K562 (cell line): ENCODE results near the gene RAB17. TPM values are rescaled to one million over a fixed set of nuclear protein-coding genes. Genes with fewer than 3 reads are reported as not detected.

Source experiments
- ATAC-seq: fragments of 200-7000 bp; cut with Tn5 transposase; 3 replicates; pipeline ENCODE4 v1.9.1; 2020; ENCODE audit warnings: moderate library complexity
- BruUV-seq: library from RNA; stranded (reverse); fragments of 400-500 nt; replicated peaks from 2 replicates; lab custom pipeline; 2021; lab: Mats Ljungman, UMichigan
- CTCF ChIA-PET: fragments of 300-600 bp; formaldehyde crosslinking; extraction: SDS; loops from one replicate; lab custom pipeline; 2021; ENCODE audit warnings: low intra/inter-chr PET ratio; lab: Yijun Ruan, JAX
- POLR2A ChIA-PET: fragments of 300-600, 350-650 bp; sonication (Branson Sonifier 250); formaldehyde crosslinking; extraction: SDS; loops from one replicate; lab custom pipeline; 2021; ENCODE audit warnings: antibody characterized with exemption, inconsistent platforms; lab: Yijun Ruan, JAX
- DNase-seq, 4 experiments: peaks; one replicate each; pipeline versions ENCODE4 v3.0.0 to v3.0.0-alpha.2; 2011 to 2018; ENCODE audit warnings: low spot score in 3 of 4, mixed read lengths in 3 of 4; ENCODE audit errors: extremely low read depth in 1 of 4
- FAIRE-seq: peaks from 2 replicates; lab custom pipeline; 2011; peaks lifted over from hg19 to GRCh38; lab: Jason Lieb, UNC
- H2AFZ ChIP-seq: 2 replicates; pipeline ENCODE4 v1.6.0; 2011; ENCODE audit warnings: low read depth, low read length, control low read depth, inconsistent platforms
- H3K27ac ChIP-seq: fragments of 200-600 bp; 3 replicates; pipeline ENCODE4 v1.8.0; 2011; ENCODE audit warnings: low read depth, mild to moderate bottlenecking, control low read depth, inconsistent platforms, low read length, moderate library complexity, mixed read lengths; ENCODE audit errors: extremely low read depth
- H3K27me3 ChIP-seq, 2 experiments: fragments of 300-600 bp in 1 of 2; 2 replicates in 1 of 2; 3 replicates in 1 of 2; pipeline versions ENCODE4 v1.6.0 to v1.8.0; 2011; ENCODE audit warnings: inconsistent platforms in 2 of 2, low read length in 2 of 2, mild to moderate bottlenecking in 1 of 2, mixed read lengths in 1 of 2, moderate library complexity in 1 of 2; ENCODE audit not compliant: control insufficient read depth in 2 of 2, insufficient read depth in 2 of 2
- H3K36me3 ChIP-seq: fragments of 300-600 bp; 3 replicates; pipeline ENCODE4 v1.8.0; 2011; ENCODE audit warnings: mild to moderate bottlenecking, low read length, inconsistent platforms; ENCODE audit not compliant: control insufficient read depth, insufficient read depth
- H3K4me1 ChIP-seq, 2 experiments: fragments of 200-600 bp in 1 of 2; replicated peaks in 1 of 2; 2 replicates in 1 of 2; 3 replicates in 1 of 2; pipeline versions ENCODE4 v1.5.1 to v1.8.0; 2011; ENCODE audit warnings: inconsistent platforms in 2 of 2, low read length in 2 of 2, mild to moderate bottlenecking in 1 of 2, mixed read lengths in 1 of 2, moderate library complexity in 1 of 2; ENCODE audit not compliant: control insufficient read depth in 2 of 2, insufficient read depth in 2 of 2
- H3K4me2 ChIP-seq: 2 replicates; pipeline ENCODE4 v1.6.1; 2011; ENCODE audit warnings: low read length, control low read depth, inconsistent platforms, mixed read lengths; ENCODE audit not compliant: insufficient read depth
- H3K4me3 ChIP-seq: fragments of 200-600 bp; sonication (generic), shearing (Covaris generic); 2 replicates; pipeline ENCODE4 v1.5.1; 2016; ENCODE audit warnings: control low read depth, inconsistent platforms
- H3K79me2 ChIP-seq: fragments of 200-600 bp; 3 replicates; pipeline ENCODE4 v1.8.0; 2011; ENCODE audit warnings: low read length, inconsistent platforms; ENCODE audit not compliant: control insufficient read depth, insufficient read depth
- H3K9ac ChIP-seq, 2 experiments: 2 replicates each; pipeline versions ENCODE4 v1.6.0 to v1.6.1; 2011; ENCODE audit warnings: low read depth in 2 of 2, low read length in 2 of 2, control low read depth in 1 of 2, inconsistent platforms in 1 of 2, mild to moderate bottlenecking in 1 of 2, mixed read lengths in 1 of 2; ENCODE audit not compliant: insufficient read depth in 1 of 2
- H3K9me1 ChIP-seq: one replicate; pipeline ENCODE4 v1.6.0; 2011; ENCODE audit warnings: inconsistent platforms, mild to moderate bottlenecking, low read length, moderate library complexity; ENCODE audit not compliant: control insufficient read depth, insufficient read depth
- H3K9me3 ChIP-seq: replicated peaks from 2 replicates; pipeline ENCODE4 v1.5.1; 2011; ENCODE audit warnings: low read depth, low read length, inconsistent platforms; ENCODE audit not compliant: control insufficient read depth, insufficient read depth
- H4K20me1 ChIP-seq: replicated peaks from 2 replicates; pipeline ENCODE4 v1.6.1; 2011; ENCODE audit warnings: low read length, inconsistent platforms, mixed read lengths; ENCODE audit not compliant: control insufficient read depth, insufficient read depth
- ADNP ChIP-seq: fragments of 200-800 bp; sonication (Bioruptor generic); IDR thresholded peaks from 2 replicates; pipeline ENCODE4 v1.6.1; 2016; ENCODE audit warnings: missing genetic modification characterization, missing compliant biosample characterization
- CAMTA2 ChIP-seq: fragments of 250-450 bp; sonication (Bioruptor Pico); conservative IDR thresholded peaks from 2 replicates; pipeline ENCODE4 v1.5.1; 2022
- CCAR2 ChIP-seq: fragments of 200-400 bp; formaldehyde crosslinking; IDR thresholded peaks from 2 replicates; pipeline ENCODE4 v1.6.1; 2017; ENCODE audit warnings: mild to moderate bottlenecking, low read depth, low read length
- KLF1 ChIP-seq: fragments of 450-650 bp; IDR thresholded peaks from 2 replicates; pipeline ENCODE4 v1.6.1; 2016; ENCODE audit warnings: missing genetic modification characterization, missing compliant biosample characterization
- MCM5 ChIP-seq: fragments of 450-650 bp; IDR thresholded peaks from 2 replicates; pipeline ENCODE4 v1.6.1; 2016; ENCODE audit warnings: low read depth
- NR3C1 ChIP-seq: sonication (generic); formaldehyde crosslinking; IDR thresholded peaks from 2 replicates; pipeline ENCODE4 v1.8.1; 2022; ENCODE audit warnings: missing genetic modification reagents
- SNRNP70 ChIP-seq: fragments of 200-400 bp; formaldehyde crosslinking; optimal IDR thresholded peaks from 2 replicates; pipeline ENCODE3; 2017; ENCODE audit warnings: low read depth, low read length
- TEAD2 ChIP-seq: fragments of 450-650 bp; IDR thresholded peaks from 2 replicates; pipeline ENCODE4 v1.6.1; 2016; ENCODE audit warnings: missing genetic modification characterization, control low read depth, missing compliant biosample characterization
- ZNF785 ChIP-seq: fragments of 250-450 bp; sonication (Bioruptor Pico); IDR thresholded peaks from 2 replicates; pipeline ENCODE4 v1.4.0; 2020; ENCODE audit warnings: mild to moderate bottlenecking
- WGBS: fragments of 100-300 bp; shearing (Covaris generic); methylation state at CpG from one replicate; pipeline ENCODE4 v1.1.6; 2016; ENCODE audit warnings: low coverage, mixed read lengths; ENCODE audit not compliant: insufficient coverage; ENCODE audit errors: missing lambda C conversion rate; 5-methylcytosine and 5-hydroxymethylcytosine counted together
- in situ Hi-C: fragments of 300-500 bp; cut with MboI; formaldehyde crosslinking; loops from 4 replicates; pipeline ENCODE4 v1.15.0; 2018; ENCODE audit warnings: inconsistent platforms, mixed read lengths
- intact Hi-C: fragments of 100-400 bp; cut with micrococcal nuclease; formaldehyde crosslinking; loops from 2 replicates; pipeline ENCODE4 v1.14.2; 2022
- polyA plus RNA-seq, 8 experiments: library from polyadenylated mRNA; depleted of rRNA in 4 of 8; stranded (reverse) in 5 of 8; unstranded in 3 of 8; fragments of >200 nt; fragmentation: Nextera tagmentation in 2 of 8; fragmentation: Illumina TruSeq in 1 of 8; extraction: Ambion mirVana in 2 of 8; extraction: Trizol in 1 of 8; gene quantifications; 2 replicates each; pipeline versions ENCODE4 v1.2.1 to v1.2.3, GENCODE V29; 2011 to 2014; ENCODE audit warnings: inconsistent platforms in 1 of 8, missing spikeins in 1 of 8
- total RNA-seq, 7 experiments: library from RNA; depleted of rRNA in 6 of 7; stranded (reverse); fragments of >200 nt in 6 of 7; fragmentation: Illumina TruSeq in 2 of 7; extraction: Trizol in 2 of 7; gene quantifications; 2 replicates each; pipeline versions ENCODE4 v1.2.1 to v1.2.3, GENCODE V29; 2011 to 2021; ENCODE audit warnings: low replicate concordance in 1 of 7

RAB17 gene
- total and polyA plus RNA-seq, 9 of the 15 experiments (the other 6 are each of a cell fraction or from before 2014, with no cell fraction given) = 0.13 TPM; not detected in 8

DNA sequence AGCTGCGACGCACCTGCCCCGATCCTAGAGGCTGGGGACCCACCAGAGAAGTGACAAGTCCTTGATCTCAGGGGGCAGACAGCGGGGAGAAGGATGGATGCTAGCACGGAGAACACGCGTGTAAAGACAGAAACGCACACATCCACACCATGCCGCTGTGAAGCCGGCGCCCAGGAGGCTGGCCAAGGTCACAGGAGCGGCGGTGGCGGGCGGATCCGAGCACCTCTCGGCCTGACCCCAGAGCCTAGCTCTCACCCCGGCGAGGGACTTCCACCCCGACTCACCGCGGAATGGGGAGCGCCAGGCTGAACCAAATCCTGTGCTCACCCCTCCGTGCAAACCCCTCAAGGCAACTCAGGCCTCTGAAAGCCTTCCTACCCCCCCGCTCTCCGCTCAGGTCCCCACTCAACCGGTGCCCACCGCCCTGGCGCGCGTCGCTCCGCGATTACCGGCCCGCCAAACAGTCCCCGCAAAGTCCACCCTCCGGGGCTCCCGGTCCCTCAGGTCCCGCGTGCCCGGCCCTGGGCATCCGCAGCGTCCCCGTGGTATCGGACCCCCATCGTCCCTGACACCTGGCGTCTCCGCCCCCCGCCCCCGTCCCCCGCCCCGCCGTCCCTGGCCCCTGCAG is 36.4 kb upstream of the RAB17 start:
- ATAC-seq = no peak
- ChIA-PET POLR2A (no interaction called here), CTCF (no interaction called here)
- Histone ChIP-seq H3K4me3 (no peak overlapping the region), H3K27ac (no peak overlapping the region), H3K4me2 (no peak overlapping the region), H3K9me1 (no peaks in the 10 kb centered on the region), H2AFZ (no peak overlapping the region), H3K9me3 (no peaks in the 10 kb centered on the region), H3K4me1 (no peaks in the 10 kb centered on the region), H3K27me3 (peaks cover 11 to 63% of the 10 kb centered on the region in 2 experiments), H3K36me3 (no peaks in the 10 kb centered on the region), H4K20me1 (no peaks in the 10 kb centered on the region), H3K9ac (no peak overlapping the region), H3K79me2 (no peaks in the 10 kb centered on the region)
- no peak for FAIRE-seq
- intact Hi-C loops (no loop called here), in situ Hi-C loops (no loop called here)
- no peak for TF ChIP-seq SNRNP70
- no peak for TF ChIP-seq CAMTA2
- TF ChIP-seq TEAD2 (tag) = no peak
- TF ChIP-seq MCM5 = no peak
- no peak for TF ChIP-seq ZNF785
- TF ChIP-seq ADNP = no peak
- no peak for TF ChIP-seq NR3C1 (CRISPR knock-in tag)
- no peak for TF ChIP-seq CCAR2
- TF ChIP-seq KLF1 (tag) = no peak
- no TSS peak for BruUV-seq
- DNase-seq = no peak
- 3% methylated on average over 24 of the region's 54 CpGs for WGBS
